GM12801 (cell line): ENCODE data around the gene HSF4.

ENCODE experiments used
- TF ChIP-seq, protein P1 (sequence below): IDR thresholded peaks from one replicate; pipeline ENCODE4 v1.5.1; 2011; ENCODE audit warnings: control low read depth; ENCODE audit not compliant: insufficient read length; ENCODE audit errors: extremely low read depth

The HSF4 gene

DNA sequence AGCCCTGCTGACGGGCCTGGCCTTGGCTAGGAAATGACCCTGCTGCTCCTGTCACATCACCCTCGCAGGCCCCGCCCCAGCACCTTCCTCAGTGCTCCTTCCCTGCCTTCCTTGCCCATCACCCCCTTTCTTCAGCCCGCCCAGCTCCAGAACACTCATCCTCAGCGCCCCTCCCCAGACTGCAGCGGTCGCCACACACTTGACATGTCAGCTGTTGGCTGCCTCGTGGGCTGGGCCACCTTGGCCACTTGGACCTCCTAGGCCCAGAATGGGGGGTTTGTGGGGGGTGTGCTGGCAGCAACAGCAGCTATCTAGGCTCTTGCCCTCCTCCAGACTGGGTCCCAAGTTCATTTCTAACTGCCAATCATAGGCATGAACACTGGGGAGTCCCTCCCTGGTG lies 45.0 kb downstream of the HSF4 start:
- TF ChIP-seq, protein P1, sequence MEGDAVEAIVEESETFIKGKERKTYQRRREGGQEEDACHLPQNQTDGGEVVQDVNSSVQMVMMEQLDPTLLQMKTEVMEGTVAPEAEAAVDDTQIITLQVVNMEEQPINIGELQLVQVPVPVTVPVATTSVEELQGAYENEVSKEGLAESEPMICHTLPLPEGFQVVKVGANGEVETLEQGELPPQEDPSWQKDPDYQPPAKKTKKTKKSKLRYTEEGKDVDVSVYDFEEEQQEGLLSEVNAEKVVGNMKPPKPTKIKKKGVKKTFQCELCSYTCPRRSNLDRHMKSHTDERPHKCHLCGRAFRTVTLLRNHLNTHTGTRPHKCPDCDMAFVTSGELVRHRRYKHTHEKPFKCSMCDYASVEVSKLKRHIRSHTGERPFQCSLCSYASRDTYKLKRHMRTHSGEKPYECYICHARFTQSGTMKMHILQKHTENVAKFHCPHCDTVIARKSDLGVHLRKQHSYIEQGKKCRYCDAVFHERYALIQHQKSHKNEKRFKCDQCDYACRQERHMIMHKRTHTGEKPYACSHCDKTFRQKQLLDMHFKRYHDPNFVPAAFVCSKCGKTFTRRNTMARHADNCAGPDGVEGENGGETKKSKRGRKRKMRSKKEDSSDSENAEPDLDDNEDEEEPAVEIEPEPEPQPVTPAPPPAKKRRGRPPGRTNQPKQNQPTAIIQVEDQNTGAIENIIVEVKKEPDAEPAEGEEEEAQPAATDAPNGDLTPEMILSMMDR = no peak

DNA sequence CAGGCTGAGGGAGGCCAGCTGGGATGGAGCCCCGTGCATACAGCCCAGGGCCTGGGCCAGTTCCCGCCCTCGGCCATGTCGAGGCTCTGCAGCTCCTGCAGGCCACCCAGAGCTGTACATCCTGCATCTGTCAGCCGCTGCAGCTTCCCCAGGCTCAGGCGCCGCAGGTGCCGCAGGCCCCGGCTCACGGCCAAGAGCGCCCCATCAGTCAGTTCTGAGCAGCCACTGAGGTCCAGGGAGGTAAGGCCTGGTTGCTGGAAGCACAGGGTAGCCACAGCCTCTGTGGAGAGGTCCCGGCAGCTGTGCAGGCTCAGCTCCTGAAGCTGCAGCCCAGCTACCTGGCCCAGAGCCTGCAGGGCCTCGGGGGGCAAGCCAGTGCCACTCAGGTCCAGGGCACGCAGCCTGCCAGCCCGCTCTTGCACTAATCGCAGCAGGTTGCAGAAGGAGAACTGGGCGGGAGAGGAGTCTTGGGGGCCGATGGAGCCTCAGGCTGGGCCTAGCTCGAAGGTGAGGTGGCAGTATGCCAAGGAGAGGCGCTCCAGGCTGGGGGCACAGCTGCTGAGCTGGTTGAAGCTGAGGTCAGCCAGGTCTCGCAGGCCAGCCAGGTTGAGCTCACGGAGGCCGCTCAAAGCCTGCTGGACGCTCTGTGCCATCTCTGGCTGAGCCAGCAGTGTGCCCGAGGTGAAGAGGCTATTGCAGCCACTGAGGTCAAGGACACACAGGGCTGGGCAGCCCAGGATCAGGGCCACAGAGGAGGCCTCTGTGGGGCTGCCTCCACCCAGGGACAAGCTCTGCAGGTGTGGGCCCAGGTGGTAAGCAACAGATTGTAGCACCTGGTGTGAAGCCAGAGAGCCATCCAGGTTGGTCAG lies 45.8 kb downstream of the HSF4 start:
- TF ChIP-seq, protein P1 = no peak

GRCh38 chr16:67211674-67212073 lies 47.1 kb downstream of the HSF4 start:
- TF ChIP-seq, protein P1 = no peak

- TF ChIP-seq, protein P1 = no peak
Measured at GRCh38 chr16:67212766-67213165, 48.2 kb downstream of the HSF4 start.

GRCh38 chr16:67213197-67214019 lies 48.9 kb downstream of the HSF4 start:
- TF ChIP-seq, protein P1 = no peak

GRCh38 chr16:67215706-67216105 lies 51.2 kb downstream of the HSF4 start:
- TF ChIP-seq, protein P1 = no peak
